Loucy (cell line): ENCODE data around the gene CHST1.

Source experiments
- EZH2phosphoT487 ChIP-seq: fragments of 200-600 bp; IDR thresholded peaks from 2 replicates; pipeline ENCODE4 v1.6.1; 2018; ENCODE audit warnings: antibody characterized with exemption, mild to moderate bottlenecking, moderate library complexity, borderline replicate concordance
- TF ChIP-seq, protein P1 (sequence below): fragments of 200-600 bp; sonication (generic); conservative IDR thresholded peaks from 2 replicates; pipeline ENCODE4 v1.5.1; 2014; ENCODE audit warnings: mild to moderate bottlenecking, antibody characterized with exemption, low read length

DNA sequence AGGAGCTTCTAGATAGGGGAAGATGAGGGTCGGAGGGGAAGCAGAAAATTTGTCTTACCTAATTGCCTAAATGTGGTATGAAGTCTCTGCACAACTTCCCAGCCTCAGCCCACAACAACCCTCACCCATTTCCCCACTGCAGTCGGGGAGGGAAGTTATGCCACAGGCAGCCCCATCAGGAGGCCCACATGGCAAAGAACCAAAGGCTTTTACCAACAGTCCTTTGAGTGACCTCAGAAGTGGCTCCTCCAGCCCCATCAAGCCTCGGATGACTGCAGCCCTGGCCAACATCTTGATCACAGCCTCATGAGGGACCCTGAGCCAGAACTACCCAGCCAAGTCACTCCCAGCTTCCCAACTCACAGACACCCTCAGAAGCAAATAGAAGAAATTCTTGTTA, 54.8 kb downstream of the CHST1 start:
- TF ChIP-seq, protein P1, sequence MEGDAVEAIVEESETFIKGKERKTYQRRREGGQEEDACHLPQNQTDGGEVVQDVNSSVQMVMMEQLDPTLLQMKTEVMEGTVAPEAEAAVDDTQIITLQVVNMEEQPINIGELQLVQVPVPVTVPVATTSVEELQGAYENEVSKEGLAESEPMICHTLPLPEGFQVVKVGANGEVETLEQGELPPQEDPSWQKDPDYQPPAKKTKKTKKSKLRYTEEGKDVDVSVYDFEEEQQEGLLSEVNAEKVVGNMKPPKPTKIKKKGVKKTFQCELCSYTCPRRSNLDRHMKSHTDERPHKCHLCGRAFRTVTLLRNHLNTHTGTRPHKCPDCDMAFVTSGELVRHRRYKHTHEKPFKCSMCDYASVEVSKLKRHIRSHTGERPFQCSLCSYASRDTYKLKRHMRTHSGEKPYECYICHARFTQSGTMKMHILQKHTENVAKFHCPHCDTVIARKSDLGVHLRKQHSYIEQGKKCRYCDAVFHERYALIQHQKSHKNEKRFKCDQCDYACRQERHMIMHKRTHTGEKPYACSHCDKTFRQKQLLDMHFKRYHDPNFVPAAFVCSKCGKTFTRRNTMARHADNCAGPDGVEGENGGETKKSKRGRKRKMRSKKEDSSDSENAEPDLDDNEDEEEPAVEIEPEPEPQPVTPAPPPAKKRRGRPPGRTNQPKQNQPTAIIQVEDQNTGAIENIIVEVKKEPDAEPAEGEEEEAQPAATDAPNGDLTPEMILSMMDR: no peak
- TF ChIP-seq EZH2phosphoT487: no peak
